Stimulated activated CD8-positive, alpha-beta memory T cell treated with anti-CD3 and anti-CD28 coated beads, Interleukin-4, amount 100 ng/mL, for 24 hours (primary cell): ENCODE measurements around the gene EHD4.

Source experiments
- DNase-seq: peaks from one replicate; pipeline ENCODE4 v3.0.0-alpha.2; 2020; ENCODE audit warnings: low read depth

EHD4 gene

DNA sequence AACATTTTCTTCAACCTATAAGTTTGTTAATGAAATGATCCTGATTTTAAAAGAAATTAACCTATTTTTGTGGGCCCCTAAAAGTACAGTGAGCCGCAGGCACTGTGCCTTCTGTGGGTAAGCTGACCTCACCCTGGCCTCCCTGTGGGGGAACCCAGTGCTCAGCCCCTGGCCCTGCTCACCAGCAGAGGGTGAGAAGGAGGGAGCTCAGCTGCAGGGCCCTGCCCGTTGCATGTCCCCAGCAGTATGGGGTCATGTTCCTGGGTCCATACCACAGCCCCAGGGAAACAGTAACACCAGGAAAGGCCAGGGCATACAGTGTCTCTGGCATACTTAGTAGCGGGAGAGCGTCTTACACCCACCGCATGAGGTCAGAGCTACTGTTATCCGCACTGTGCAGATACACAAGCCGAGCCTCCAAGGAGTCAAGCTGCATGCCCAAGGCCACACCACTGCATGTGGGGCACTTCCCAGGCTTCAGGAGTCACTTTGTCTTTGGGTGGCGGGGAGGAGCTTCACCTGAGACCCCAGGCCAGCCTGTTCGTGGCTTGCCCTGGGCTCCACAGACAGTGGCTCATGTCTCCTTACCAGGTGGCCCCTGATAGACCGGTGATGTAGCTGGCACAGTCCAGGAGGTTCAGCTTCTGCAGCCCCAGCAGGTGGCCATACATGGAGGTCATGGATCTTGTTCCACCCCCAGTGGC, 22.6 kb upstream of the EHD4 start:
- DNase-seq = no peak

DNA sequence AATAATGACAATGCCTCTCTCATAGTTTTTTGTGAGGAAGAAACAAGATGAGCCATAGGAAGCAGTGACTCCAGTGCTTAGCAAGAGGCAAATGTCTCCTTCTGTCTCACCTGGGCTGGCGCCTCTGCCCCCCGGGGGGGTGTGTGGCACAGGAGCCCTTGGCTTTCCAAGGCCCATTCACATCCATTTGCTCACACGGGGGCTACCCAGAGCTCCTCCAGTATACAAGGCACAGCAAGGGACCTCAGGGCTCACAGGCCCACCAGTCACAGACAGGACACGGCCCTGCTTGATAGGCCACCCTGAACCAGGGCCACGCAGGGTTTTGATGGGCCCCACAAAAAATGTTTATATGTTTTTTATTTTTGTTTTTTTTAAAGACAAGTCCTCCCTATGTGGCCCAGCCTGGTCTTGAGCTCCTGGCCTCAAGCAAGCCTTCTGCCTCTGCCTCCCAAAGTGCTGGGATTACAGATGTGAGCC, 21.9 kb upstream of the EHD4 start:
- DNase-seq = no peak

DNA sequence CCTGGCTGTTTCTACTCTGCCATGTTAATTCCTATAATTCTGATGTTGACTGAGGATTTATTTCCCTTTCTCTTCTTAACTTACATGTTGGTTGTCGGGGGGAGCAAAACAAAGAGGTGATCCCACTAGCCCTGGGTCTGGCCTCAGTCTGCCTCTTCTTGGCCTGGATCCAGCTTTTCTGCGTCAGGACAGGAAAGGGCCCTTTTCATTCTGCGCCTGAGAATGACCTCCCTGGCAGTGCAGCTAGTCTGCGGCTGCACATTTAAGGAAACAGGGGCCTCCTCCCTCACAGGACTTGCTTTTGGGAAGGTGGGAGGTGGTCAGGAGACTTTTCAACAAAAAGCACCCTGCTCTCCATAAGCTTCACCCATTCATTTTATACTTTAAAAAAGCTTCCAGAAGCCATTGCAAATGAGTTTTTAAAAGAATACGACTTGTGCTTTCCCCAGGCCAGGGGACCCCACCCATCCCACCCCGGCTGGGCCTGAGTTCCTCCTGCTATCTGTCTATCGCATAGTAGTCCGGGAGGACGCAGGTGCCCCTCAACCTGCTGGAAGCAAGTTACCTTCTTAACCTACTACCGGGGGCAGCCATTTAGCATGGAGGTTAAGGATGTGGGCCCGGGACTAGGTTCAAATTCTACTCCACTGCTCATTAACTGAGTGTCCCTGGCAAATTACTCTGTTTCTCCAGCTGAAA, 21.3 kb upstream of the EHD4 start:
- DNase-seq = no peak

DNA sequence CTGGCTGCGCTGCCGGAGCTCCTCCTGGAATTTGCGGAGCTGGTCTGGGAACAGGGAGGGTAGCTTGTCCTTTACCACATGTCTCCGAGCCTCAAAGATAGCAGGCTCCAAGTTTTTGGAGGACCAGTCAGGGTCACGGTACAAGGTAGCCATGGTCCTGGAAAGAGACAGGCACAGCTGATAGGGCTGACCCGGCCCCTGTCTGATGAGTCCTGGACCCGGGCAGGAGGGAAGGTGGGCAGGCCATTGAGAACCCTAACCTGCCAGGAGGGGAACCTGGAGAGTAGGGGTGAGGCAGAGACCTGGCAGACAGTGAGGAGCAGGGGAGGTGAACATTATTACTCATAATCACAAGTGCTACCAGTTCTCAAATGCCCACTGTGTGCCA, 20.4 kb upstream of the EHD4 start:
- DNase-seq = no peak

GRCh38 chr15:41992151-41992802, 19.9 kb upstream of the EHD4 start:
- DNase-seq = no peak

DNA sequence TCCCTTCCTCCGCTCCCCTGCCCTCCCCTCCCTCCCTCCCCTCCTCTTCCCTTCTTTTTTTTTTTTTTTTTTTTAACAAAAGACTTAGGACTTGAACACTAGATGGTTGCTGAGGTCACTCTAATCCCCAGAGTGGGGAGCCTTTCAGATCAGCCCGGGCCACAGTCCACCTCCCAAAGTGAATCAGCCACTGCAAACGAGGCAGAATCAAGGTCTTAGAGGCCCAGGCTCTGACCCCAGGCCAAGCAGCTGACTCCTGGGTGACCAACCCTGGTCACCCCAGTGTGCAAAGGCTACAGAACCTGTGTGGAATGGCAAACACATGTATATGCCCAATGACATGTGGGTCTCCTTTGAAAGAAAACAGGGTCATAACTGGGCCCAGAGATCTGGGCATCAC, 18.3 kb upstream of the EHD4 start:
- DNase-seq = no peak

DNA sequence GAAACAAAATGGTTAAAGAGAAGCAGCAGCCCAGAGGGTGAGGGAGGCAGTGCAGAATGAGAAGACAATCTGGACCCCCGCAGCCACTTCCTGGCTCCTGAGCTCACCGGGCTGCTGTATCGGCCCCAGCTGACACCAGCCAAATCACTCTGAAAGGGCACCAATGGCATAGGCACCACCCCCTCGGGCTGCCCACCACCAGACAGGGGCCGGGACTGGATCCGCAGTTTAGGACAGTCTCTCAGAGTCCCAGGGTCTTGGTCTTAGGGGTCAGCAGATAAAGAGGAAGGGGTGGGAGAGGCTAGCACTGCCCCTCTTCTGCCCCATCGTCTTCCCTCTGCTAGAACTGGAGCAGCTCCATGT, 17.9 kb upstream of the EHD4 start:
- no peak for DNase-seq

- DNase-seq = peak; percentile 78
Observed at GRCh38 chr15:41989573-41990242, 17.4 kb upstream of the EHD4 start.

GRCh38 chr15:41988896-41989572, 16.7 kb upstream of the EHD4 start:
- DNase-seq = no peak

DNA sequence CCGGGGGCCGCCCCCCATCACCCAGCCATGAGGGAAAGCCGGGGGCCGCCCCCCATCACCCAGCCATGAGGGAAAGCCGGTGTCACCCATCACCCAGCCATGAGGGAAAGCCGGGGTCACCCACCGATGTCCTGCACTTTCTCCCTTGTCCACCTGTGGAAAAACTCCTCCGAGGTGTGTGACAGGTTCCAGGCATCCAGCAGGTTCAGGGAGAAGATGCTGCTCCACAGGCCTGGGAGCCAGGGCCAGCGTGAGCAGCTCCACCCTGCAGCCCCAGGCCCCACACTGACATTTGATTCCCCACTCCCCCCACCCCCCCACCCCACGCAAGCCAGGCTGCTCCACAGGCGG, 15.5 kb upstream of the EHD4 start:
- DNase-seq = no peak

- DNase-seq = no peak
Observed at GRCh38 chr15:41987246-41987924, 15.0 kb upstream of the EHD4 start.

DNA sequence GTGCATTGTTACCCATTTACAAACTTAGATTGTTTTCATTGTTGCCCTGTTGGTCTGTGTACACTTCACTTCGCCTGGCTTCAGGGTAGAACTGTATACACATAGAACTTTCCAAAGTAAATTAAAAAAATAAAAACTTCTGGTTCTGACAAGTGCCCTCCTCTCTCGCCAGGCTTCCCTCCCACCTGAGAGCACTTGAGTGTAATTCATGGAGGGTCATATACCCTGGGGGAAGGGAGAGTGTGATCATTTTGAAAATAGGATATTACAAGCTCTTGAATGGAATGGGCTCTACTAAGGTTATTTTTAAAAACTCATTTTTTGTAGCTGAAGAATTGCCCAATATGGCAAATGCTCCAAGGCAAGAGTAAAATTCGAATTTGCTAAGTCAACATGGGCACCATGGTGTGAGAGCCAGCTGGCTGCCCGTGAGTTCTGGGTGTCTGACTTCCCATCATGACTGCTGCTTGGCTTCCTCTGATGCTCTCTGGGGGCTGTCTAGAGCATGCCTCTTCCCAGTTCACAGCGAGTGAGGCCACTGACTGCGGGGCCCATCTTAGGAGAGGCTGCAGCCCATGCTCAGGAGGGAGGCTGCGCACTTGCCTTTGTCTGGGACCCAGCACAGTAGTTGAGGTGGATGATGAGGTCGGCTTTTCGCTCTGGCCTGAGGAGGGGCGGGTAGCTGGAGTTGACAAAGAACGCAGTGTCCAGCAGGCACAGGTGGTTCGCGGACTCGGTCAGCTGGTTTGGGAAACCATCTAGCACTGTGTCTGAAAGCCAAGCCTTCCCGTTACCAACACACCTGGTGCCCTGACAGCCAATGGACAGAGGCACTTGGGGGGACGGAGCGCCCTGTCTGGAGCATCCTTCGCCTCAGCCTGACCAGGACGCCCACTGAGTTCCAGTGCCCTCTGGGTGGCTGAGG, 13.1 kb upstream of the EHD4 start:
- no peak for DNase-seq

DNA sequence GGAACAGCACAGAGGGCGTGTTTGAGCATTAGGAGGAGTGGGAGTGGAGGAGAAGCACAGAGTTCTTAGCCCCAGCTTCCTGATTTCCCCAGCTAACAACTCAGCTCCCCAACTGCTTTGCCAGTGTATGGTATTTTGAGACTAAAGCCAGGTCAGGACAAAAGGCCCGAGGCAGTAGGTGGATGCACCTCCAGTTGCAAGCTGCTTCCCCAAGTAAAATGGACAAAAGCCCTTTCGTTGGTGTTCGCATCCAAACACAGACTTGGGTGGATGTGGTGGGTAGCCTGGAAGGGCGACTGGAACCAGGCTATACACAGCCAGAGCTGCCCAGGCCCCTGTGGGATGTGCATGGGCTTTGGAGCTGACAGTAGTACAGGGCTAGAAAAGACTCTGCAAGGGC, 12.3 kb upstream of the EHD4 start:
- no peak for DNase-seq

- DNase-seq = no peak
Observed at GRCh38 chr15:41983621-41984571, 11.5 kb upstream of the EHD4 start.

DNA sequence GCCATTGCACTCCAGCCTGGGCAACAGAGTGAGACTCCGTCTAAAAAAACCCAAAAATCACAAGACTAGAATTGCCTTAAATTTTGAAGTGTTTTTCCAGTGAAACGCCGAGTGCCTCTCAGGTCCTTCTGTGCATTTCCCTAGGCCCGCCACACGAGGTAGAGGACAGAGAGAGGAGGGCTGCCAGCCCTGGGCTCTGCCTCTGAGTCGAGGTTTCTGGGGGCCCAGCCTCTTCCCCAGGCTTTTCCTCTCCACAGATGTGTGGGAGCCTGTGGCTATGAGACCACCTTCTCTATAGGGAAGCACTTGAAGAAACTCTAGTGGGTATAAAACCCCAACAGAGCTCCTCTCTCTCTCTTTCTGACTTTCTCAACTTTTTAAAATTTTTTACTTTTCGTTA, 10.9 kb upstream of the EHD4 start:
- DNase-seq = no peak

GRCh38 chr15:41982133-41982930, 10.0 kb upstream of the EHD4 start:
- no peak for DNase-seq

DNA sequence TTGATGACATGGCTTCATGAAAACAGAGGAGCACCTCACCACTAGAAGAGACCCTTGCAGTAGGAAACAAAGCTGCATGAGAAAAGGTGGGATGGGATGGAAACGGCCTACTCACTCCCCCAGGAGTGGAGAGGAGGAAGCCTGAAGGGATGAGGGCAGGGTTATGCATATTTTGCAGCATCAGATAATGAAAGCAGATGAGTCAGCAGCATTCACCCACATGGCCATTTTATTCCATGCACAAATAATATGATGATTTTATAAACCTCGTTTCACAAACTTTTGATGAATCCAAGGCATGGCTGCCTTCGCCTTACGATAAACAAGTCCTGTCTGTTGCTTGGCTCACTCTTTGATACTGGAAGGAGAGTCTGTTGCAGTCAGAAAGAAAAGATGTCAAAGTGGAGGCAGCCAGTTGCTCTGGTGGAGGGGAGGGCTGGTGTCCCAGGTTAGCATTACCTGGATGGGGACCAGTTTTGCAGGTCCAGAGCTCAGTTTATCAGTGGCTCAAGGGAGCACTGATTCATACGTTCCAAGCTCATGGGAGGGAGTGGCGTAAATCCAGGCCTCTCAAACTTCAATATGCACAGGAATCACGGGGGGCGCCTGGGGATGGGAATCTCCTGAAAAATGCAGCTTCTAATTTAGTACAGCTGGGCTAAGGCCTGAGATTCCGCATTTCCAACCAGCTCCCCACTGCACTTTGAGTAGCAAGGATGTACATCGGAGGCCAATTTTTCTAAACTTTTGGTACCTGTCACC, 9.2 kb upstream of the EHD4 start:
- DNase-seq = no peak
